ENCODE results near the gene STPG1. TPM values are rescaled to one million over a fixed set of nuclear protein-coding genes. Genes with fewer than 3 reads are reported as not detected.
A peak's percentile ranks its signal among the peaks of the same experiment; 100 is the strongest.
"Not testable (repeated sequence)": the region's sequence is repeated elsewhere in the genome, so short reads cannot be mapped to it uniquely, and the experiment has no call there.

STPG1 gene
- total and polyA plus RNA-seq, 2 of the 13 experiments (the other 11 are each of a cell fraction or from before 2014, with no cell fraction given) = 3.4 to 4.3 TPM

- TF ChIP-seq RFX1 (IDR thresholded peaks at IDR 0.05) = peak; percentile 88
- 0 out of 2 replicates have a peak, but pooled peaks have one; percentile 15 for TF ChIP-seq HNF4A (CRISPR knock-in tag; IDR thresholded peaks at IDR 0.05)
- TF ChIP-seq ZNF362 (CRISPR knock-in tag; IDR thresholded peaks at IDR 0.05; ENCODE audit: borderline replicate concordance) = peak; percentile 20; the same call in 1 of the 2 replicates
- TF ChIP-seq ZNF709 (CRISPR knock-in tag; IDR thresholded peaks at IDR 0.05) = peak; percentile 62; the same call in 1 of the 2 replicates
- TF ChIP-seq ZMYM4 (CRISPR knock-in tag; IDR thresholded peaks at IDR 0.05) = 0 out of 2 replicates have a peak, but pooled peaks have one; percentile 15
- TF ChIP-seq NCOA1 (CRISPR knock-in tag; IDR thresholded peaks at IDR 0.05) = no peak
- TF ChIP-seq MAX (IDR thresholded peaks at IDR 0.05) = peak; percentile 18; the same call in 1 of the 2 replicates
- 0 out of 4 replicates have a peak, but pooled peaks of 1 of the 2 experiments have one; percentile 13 for TF ChIP-seq EP300 (IDR thresholded peaks at IDR 0.05; ENCODE audit: low read depth in 2 of 2, low read length in 2 of 2)
- no peak for TF ChIP-seq EP300 (CRISPR knock-in tag; IDR thresholded peaks at IDR 0.05; ENCODE audit: borderline replicate concordance)
- no peak for TF ChIP-seq KLF13 (CRISPR knock-in tag; IDR thresholded peaks at IDR 0.05)
- no peak for TF ChIP-seq HOMEZ (CRISPR knock-in tag; IDR thresholded peaks at IDR 0.05; ENCODE audit: low read depth)
- peak; percentile 11; the same call in 1 of the 2 replicates for TF ChIP-seq RAD21 (CRISPR knock-in tag; IDR thresholded peaks at IDR 0.05)
- 0 out of 2 replicates have a peak, but pooled peaks have one; percentile 29 for TF ChIP-seq NFAT5 (CRISPR knock-in tag; IDR thresholded peaks at IDR 0.05)
- TF ChIP-seq TCF7 (IDR thresholded peaks at IDR 0.05; ENCODE audit: low read depth) = no peak
Observed at GRCh38 chr1:24413350-24414163, at the start of gene STPG1 (continued).

GRCh38 chr1:24462128-24462527 lies 48.5 kb upstream of the STPG1 start:
- H4K20me1 ChIP-seq (ENCODE audit: insufficient read depth, low read length); DNase-seq (ENCODE audit: low spot score); H3K36me3 ChIP-seq (replicated peaks in 1 of 2; ENCODE audit: control insufficient read depth in 1 of 2, insufficient read depth in 2 of 2, low read length in 2 of 2); FAIRE-seq; BruUV-seq (replicated peaks); H3K9me3 ChIP-seq (ENCODE audit: low read length); H2AFZ ChIP-seq (ENCODE audit: low read length); intact Hi-C loops (cut with micrococcal nuclease; ENCODE audit: unreplicated experiment); POLR2A ChIA-PET; in situ Hi-C loops (cut with HindIII; ENCODE audit: extremely low pct_ligation_motif_present, low pct_unique_long_range_greater_than_20kb); H3K4me3 ChIP-seq (replicated peaks in 1 of 3; ENCODE audit: insufficient read depth in 1 of 3, low read depth in 2 of 3, low read length in 3 of 3); H3K27me3 ChIP-seq (ENCODE audit: control insufficient read depth in 1 of 2, insufficient read depth in 2 of 2, low read length in 2 of 2); ATAC-seq; H3K27ac ChIP-seq (ENCODE audit: extremely low read length, insufficient read depth, low read length); CTCF ChIA-PET (ENCODE audit: low intra/inter-chr PET ratio, low total read pairs); H3K4me1 ChIP-seq (ENCODE audit: insufficient read depth, low read length); H3K79me2 ChIP-seq (ENCODE audit: insufficient read depth, low read length); H3K9ac ChIP-seq (ENCODE audit: insufficient read depth, low read depth, low read length); H3K4me2 ChIP-seq (ENCODE audit: low read depth, low read length): not testable (repeated sequence)
- 96% methylated on average over 4 of the region's 4 CpGs for WGBS (ENCODE audit: low lambda C conversion rate)

All from HepG2 (cell line).